ENCODE data around the gene AKT2. TPM values are rescaled to one million over a fixed set of nuclear protein-coding genes. Genes with fewer than 3 reads are reported as not detected.
A peak's percentile ranks its signal among the peaks of the same experiment; 100 is the strongest.

AKT2 gene
- total and polyA plus RNA-seq, 2 of the 8 experiments (the other 6 are each of a cell fraction or from before 2014, with no cell fraction given) = 151 to 183 TPM

DNA sequence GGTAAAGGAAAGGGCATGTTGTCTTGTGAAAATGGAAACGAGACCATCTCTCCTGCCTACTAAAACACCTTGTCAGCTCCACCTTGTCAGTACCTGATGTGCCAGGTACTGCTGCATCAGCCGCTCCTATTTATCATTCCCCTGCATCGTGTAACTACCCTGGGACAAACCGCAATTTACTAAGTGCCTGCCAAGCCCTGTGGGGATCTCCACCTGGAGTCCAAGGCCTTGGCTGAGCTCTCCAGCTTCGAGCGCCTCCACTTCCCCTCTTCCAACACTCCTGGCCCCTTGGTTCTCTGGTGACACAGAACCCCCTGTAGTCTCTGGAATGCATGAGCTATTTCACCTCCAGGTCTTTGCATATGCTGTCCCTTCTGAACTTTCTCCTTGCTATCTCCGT is 32.8 kb downstream of the AKT2 start:
- 0 out of 2 replicates have a peak overlapping the region, but pooled peaks have one; percentile 6 for H3K27ac ChIP-seq (ENCODE audit: low read depth, low read length)
- DNase-seq (ENCODE audit: low read depth in 1 of 2, low spot score in 2 of 2) = no peak
- CTCF ChIA-PET (ENCODE audit: partially characterized antibody) = interaction anchor here (0.7 to 2.1 kb wide), 9 partner anchors 9 to 85 kb away, joined by 3 to 6 read pairs (median 4); partner anchors contain the start of genes AKT2 and TTC9B
- TF ChIP-seq POU5F1 (IDR thresholded peaks at IDR 0.05; ENCODE audit: low read depth, low read length) (no peak), RBBP5 (IDR thresholded peaks at IDR 0.05; ENCODE audit: borderline replicate concordance, low read depth, low read length) (peak; percentile 57; the same call in 1 of the 2 replicates), ASH2L (IDR thresholded peaks at IDR 0.05; ENCODE audit: low read length) (peak; percentile 5), TEAD4 (IDR thresholded peaks at IDR 0.05; ENCODE audit: low read depth, low read length) (peak; percentile 75), BACH1 (IDR thresholded peaks at IDR 0.05; ENCODE audit: low read length) (no peak), FOSL1 (IDR thresholded peaks at IDR 0.05; ENCODE audit: insufficient read depth, low read depth, low read length) (no peak), SP2 (IDR thresholded peaks at IDR 0.05; ENCODE audit: low read length) (no peak), GABPA (IDR thresholded peaks at IDR 0.05; ENCODE audit: borderline replicate concordance, insufficient read depth, low read length) (no peak), POLR2A (IDR thresholded peaks at IDR 0.05; ENCODE audit: control extremely low read depth in 1 of 2, low read depth in 2 of 2, low read length in 2 of 2) (no peak), SIN3A (conservative IDR thresholded peaks at IDR 0.05 in 1 of 2, IDR thresholded peaks at IDR 0.05 in 1 of 2; ENCODE audit: low read depth in 1 of 2, low read length in 2 of 2) (0 out of 4 replicates have a peak, but pooled peaks of 1 of the 2 experiments have one; percentile 35), BRCA1 (IDR thresholded peaks at IDR 0.05; ENCODE audit: low read depth, low read length) (no peak), SIRT6 (IDR thresholded peaks at IDR 0.05; ENCODE audit: low read length) (no peak)
- TF ChIP-seq, protein P1, sequence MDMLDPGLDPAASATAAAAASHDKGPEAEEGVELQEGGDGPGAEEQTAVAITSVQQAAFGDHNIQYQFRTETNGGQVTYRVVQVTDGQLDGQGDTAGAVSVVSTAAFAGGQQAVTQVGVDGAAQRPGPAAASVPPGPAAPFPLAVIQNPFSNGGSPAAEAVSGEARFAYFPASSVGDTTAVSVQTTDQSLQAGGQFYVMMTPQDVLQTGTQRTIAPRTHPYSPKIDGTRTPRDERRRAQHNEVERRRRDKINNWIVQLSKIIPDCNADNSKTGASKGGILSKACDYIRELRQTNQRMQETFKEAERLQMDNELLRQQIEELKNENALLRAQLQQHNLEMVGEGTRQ (IDR thresholded peaks at IDR 0.05; ENCODE audit: low read length) = no peak

More for the DNA sequence above, 32.8 kb downstream of the AKT2 start:
- Histone ChIP-seq H3K36me3 (ENCODE audit: control insufficient read depth in 2 of 4, insufficient read depth in 4 of 4, low read length in 3 of 4) (peaks cover 7 to 27% (median 13%) of the 10 kb centered on the region in 4 experiments; a peak in 5 of 8 replicates), H3K27me3 (replicated peaks in 1 of 4; ENCODE audit: control insufficient read depth in 3 of 4, extremely low read depth in 1 of 4, insufficient read depth in 3 of 4, low read length in 3 of 4) (no peaks in the 10 kb centered on the region), H2BK20ac (ENCODE audit: low read length) (no peak overlapping the region), H3K9ac (replicated peaks in 1 of 4; ENCODE audit: extremely low read depth in 1 of 4, low read depth in 3 of 4, low read length in 3 of 4) (no peak overlapping the region; a peak in 1 of 7 replicates), H2AFZ (ENCODE audit: low read length) (no peak overlapping the region), H4K20me1 (replicated peaks in 1 of 2; ENCODE audit: control insufficient read depth in 1 of 2, insufficient read depth in 2 of 2, low read length in 2 of 2) (peaks cover 0 to 12% of the 10 kb centered on the region in 2 experiments), H4K8ac (ENCODE audit: extremely low read depth, insufficient read depth, low read length) (no peak overlapping the region), H2BK120ac (replicated peaks; ENCODE audit: low read depth, low read length) (no peak overlapping the region), H3K14ac (ENCODE audit: insufficient read length) (no peak overlapping the region), H3K79me1 (ENCODE audit: low read depth, low read length) (no peaks in the 10 kb centered on the region; the same call in 1 of the 2 replicates), H3K18ac (ENCODE audit: extremely low read depth, low read length) (no peak overlapping the region), H2AK5ac (ENCODE audit: low read depth, low read length) (no peak overlapping the region), H3K23me2 (ENCODE audit: low read depth, low read length) (no peaks in the 10 kb centered on the region; the same call in 1 of the 2 replicates), H3K4me1 (replicated peaks in 1 of 4; ENCODE audit: control insufficient read depth in 3 of 4, insufficient read depth in 4 of 4, low read length in 3 of 4) (peaks cover 0 to 6% (median 4%) of the 10 kb centered on the region in 4 experiments; a peak in 6 of 7 replicates), H4K5ac (ENCODE audit: insufficient read length, low read depth, low read length) (no peak overlapping the region), H3K23ac (ENCODE audit: insufficient read length) (no peak overlapping the region), H4K91ac (replicated peaks; ENCODE audit: insufficient read length, low read length) (no peak overlapping the region), H2BK12ac (ENCODE audit: low read depth, low read length) (no peak overlapping the region), H2BK15ac (ENCODE audit: low read length) (no peak overlapping the region), H3K4ac (replicated peaks; ENCODE audit: insufficient read length, low read depth, low read length) (no peak overlapping the region), H3K4me2 (ENCODE audit: insufficient read depth in 1 of 2, low read depth in 2 of 2, low read length in 2 of 2) (peak overlapping the region; percentile 60), H3K56ac (replicated peaks; ENCODE audit: insufficient read length, low read depth, low read length) (no peak overlapping the region), H3K79me2 (ENCODE audit: control insufficient read depth in 1 of 2, insufficient read depth in 2 of 2, low read length in 2 of 2) (peaks cover 0 to 6% of the 10 kb centered on the region in 2 experiments; a peak in 1 of 4 replicates), H3K4me3 (ENCODE audit: extremely low read depth in 1 of 4, insufficient read depth in 2 of 4, low read depth in 3 of 4, low read length in 4 of 4) (peak overlapping the region in 1 of 4 experiments; percentile 27; a peak in 2 of 8 replicates), H3K9me3 (ENCODE audit: insufficient read depth in 2 of 2, low read depth in 1 of 2, low read length in 1 of 2) (no peaks in the 10 kb centered on the region), H2BK5ac (ENCODE audit: low read depth, low read length) (no peak overlapping the region)
- 56% methylated on average over 7 of the region's 7 CpGs; no CpG with 5 or more reads in 1 of the 2 experiments for WGBS, 2 experiments (ENCODE audit: extremely low coverage in 1 of 2, insufficient coverage in 1 of 2, insufficient read length in 1 of 2, insufficient replicate concordance in 2 of 2, low coverage in 1 of 2, low lambda C conversion rate in 2 of 2, missing lambda C conversion rate in 1 of 2)
- no peak for FAIRE-seq
- POLR2A ChIA-PET (ENCODE audit: partially characterized antibody) = interaction anchor here (1.1 to 1.8 kb wide), 4 partner anchors 15 to 31 kb away, joined by 3 to 8 read pairs (median 5); no protein-coding TSS in a partner anchor

Measured in H1 (cell line).